ENCODE measurements around the gene ADAM12. TPM values are rescaled to one million over a fixed set of nuclear protein-coding genes. Genes with fewer than 3 reads are reported as not detected.

The ADAM12 gene
- total RNA-seq, 2 donors from 2014 or later: 0.27 to 2.2 TPM

- Histone ChIP-seq H3K27me3 (replicated peaks; ENCODE audit: insufficient read depth) (no peaks in the 10 kb centered on the region), H3K4me1 (ENCODE audit: control insufficient read depth in 1 of 2, low read depth in 2 of 2) (peaks cover 0 to 4% of the 10 kb centered on the region in 2 donors), H3K4me3 (no peak overlapping the region), H3K27ac (no peak overlapping the region), H3K9me3 (no peaks in the 10 kb centered on the region), H3K36me3 (no peaks in the 10 kb centered on the region)
- TF ChIP-seq CTCF (IDR thresholded peaks at IDR 0.05): no peak
- ATAC-seq (ENCODE audit: insufficient number of reproducible peaks, low FRiP score, low read depth) (no peak), DNase-seq (ENCODE audit: low spot score) (no peak)
Observed at GRCh38 chr10:126374435-126374834, 13.8 kb downstream of the ADAM12 start.

GRCh38 chr10:126373972-126374371 is 14.3 kb downstream of the ADAM12 start:
- Histone ChIP-seq H3K9me3 (no peaks in the 10 kb centered on the region), H3K27ac (no peak overlapping the region), H3K27me3 (replicated peaks; ENCODE audit: insufficient read depth) (no peaks in the 10 kb centered on the region), H3K4me1 (ENCODE audit: control insufficient read depth in 1 of 2, low read depth in 2 of 2) (peaks cover 0 to 4% of the 10 kb centered on the region in 2 donors), H3K36me3 (no peaks in the 10 kb centered on the region), H3K4me3 (no peak overlapping the region)
- ATAC-seq (ENCODE audit: insufficient number of reproducible peaks, low FRiP score, low read depth): no peak
- no peak for TF ChIP-seq CTCF (IDR thresholded peaks at IDR 0.05)
- DNase-seq (ENCODE audit: low spot score): no peak

- TF ChIP-seq CTCF (IDR thresholded peaks at IDR 0.05): no peak
- H3K4me1 ChIP-seq (ENCODE audit: control insufficient read depth in 1 of 2, low read depth in 2 of 2): peaks cover 0 to 4% of the 10 kb centered on the region in 2 donors
- no peak overlapping the region for H3K4me3 ChIP-seq
- H3K9me3 ChIP-seq: no peaks in the 10 kb centered on the region
- no peaks in the 10 kb centered on the region for H3K36me3 ChIP-seq
- H3K27ac ChIP-seq: no peak overlapping the region
- no peaks in the 10 kb centered on the region for H3K27me3 ChIP-seq (replicated peaks; ENCODE audit: insufficient read depth)
- DNase-seq (ENCODE audit: low spot score) (no peak), ATAC-seq (ENCODE audit: insufficient number of reproducible peaks, low FRiP score, low read depth) (peak; percentile 50)
Observed at GRCh38 chr10:126373147-126373546, 15.1 kb downstream of the ADAM12 start.

GRCh38 chr10:126372396-126372795 is 15.9 kb downstream of the ADAM12 start:
- no peaks in the 10 kb centered on the region for H3K27me3 ChIP-seq (replicated peaks; ENCODE audit: insufficient read depth)
- H3K27ac ChIP-seq: no peak overlapping the region
- H3K4me1 ChIP-seq (ENCODE audit: control insufficient read depth in 1 of 2, low read depth in 2 of 2): peaks cover 0 to 4% of the 10 kb centered on the region in 2 donors
- no peak for ATAC-seq (ENCODE audit: insufficient number of reproducible peaks, low FRiP score, low read depth)
- no peaks in the 10 kb centered on the region for H3K9me3 ChIP-seq
- no peaks in the 10 kb centered on the region for H3K36me3 ChIP-seq
- H3K4me3 ChIP-seq: no peak overlapping the region
- DNase-seq (ENCODE audit: low spot score): no peak
- TF ChIP-seq CTCF (IDR thresholded peaks at IDR 0.05): no peak

- H3K4me1 ChIP-seq (ENCODE audit: control insufficient read depth in 1 of 2, low read depth in 2 of 2): peaks cover 0 to 4% of the 10 kb centered on the region in 2 donors
- TF ChIP-seq CTCF (IDR thresholded peaks at IDR 0.05): no peak
- no peak overlapping the region for H3K27ac ChIP-seq
- ATAC-seq (ENCODE audit: insufficient number of reproducible peaks, low FRiP score, low read depth) (no peak), DNase-seq (ENCODE audit: low spot score) (no peak)
- no peak overlapping the region for H3K4me3 ChIP-seq
- no peaks in the 10 kb centered on the region for H3K9me3 ChIP-seq
- no peaks in the 10 kb centered on the region for H3K36me3 ChIP-seq
- H3K27me3 ChIP-seq (replicated peaks; ENCODE audit: insufficient read depth): no peaks in the 10 kb centered on the region
Observed at GRCh38 chr10:126369125-126369710, 19.1 kb downstream of the ADAM12 start.
